T-helper 2 cell (primary cell): ENCODE data around the gene HAUS2.
"Not testable (repeated sequence)": the region's sequence is repeated elsewhere in the genome, so short reads cannot be mapped to it uniquely, and the experiment has no call there.

Experiments used
- DNase-seq, 5 experiments: peaks; one replicate each; pipeline versions ENCODE4 v3.0.0 to v3.0.0-alpha.2; 2012 to 2022
- total RNA-seq, 2 donors: gene quantifications; one replicate each; lab custom pipeline; 2026; lab: John Stamatoyannopoulos, UW

Gene HAUS2
- total RNA-seq, result 25.3 to 34.8 reads per million in 2 donors

GRCh38 chr15:42548249-42549031, at the start of gene HAUS2, which contains the start of gene LRRC57:
Gene HAUS2, plus strand, starts transcription at chr15:42548838. Its CDS starts 35 bp downstream, at chr15:42548873.
Gene LRRC57, minus strand, starts transcription at chr15:42548793. Its CDS starts 359 bp downstream, at chr15:42548434.
- peak; percentile 76 to 88 (median 84) for DNase-seq

GRCh38 chr15:42499858-42500609, 48.6 kb upstream of the HAUS2 start:
- DNase-seq, result no peak

- DNase-seq, result no peak
Measured at GRCh38 chr15:42502477-42502876, 46.2 kb upstream of the HAUS2 start.

GRCh38 chr15:42503825-42504224, 44.8 kb upstream of the HAUS2 start:
- DNase-seq, result no peak

- DNase-seq, result no peak
Measured at GRCh38 chr15:42504631-42505030, 44.0 kb upstream of the HAUS2 start.

GRCh38 chr15:42507514-42507913, 41.1 kb upstream of the HAUS2 start:
- DNase-seq, result no peak

- no peak for DNase-seq
Measured at GRCh38 chr15:42508263-42508690, 40.4 kb upstream of the HAUS2 start.

GRCh38 chr15:42510258-42511006, 38.2 kb upstream of the HAUS2 start:
- no peak for DNase-seq

- DNase-seq, result no peak
Measured at GRCh38 chr15:42511007-42511391, 37.6 kb upstream of the HAUS2 start.

- no peak for DNase-seq
Measured at GRCh38 chr15:42523331-42523730, 25.3 kb upstream of the HAUS2 start.

GRCh38 chr15:42528970-42529369, 19.7 kb upstream of the HAUS2 start:
- DNase-seq, result no peak

- no peak for DNase-seq
Measured at GRCh38 chr15:42533246-42533645, 15.4 kb upstream of the HAUS2 start.

- DNase-seq, result no peak
Measured at GRCh38 chr15:42544853-42545629, 3.6 kb upstream of the HAUS2 start.

GRCh38 chr15:42547918-42548248, 755 bp upstream of the HAUS2 start:
- DNase-seq, result peak in 1 of 5 experiments; percentile 54

GRCh38 chr15:42549032-42549491, 424 bp downstream of the HAUS2 start:
- DNase-seq, result peak in 2 of 5 experiments; percentile 6 to 59

- DNase-seq, result no peak
Measured at GRCh38 chr15:42549741-42550392, 1.2 kb downstream of the HAUS2 start.

GRCh38 chr15:42553554-42553953, 4.9 kb downstream of the HAUS2 start:
- DNase-seq, result no peak

GRCh38 chr15:42556550-42557207, 8.0 kb downstream of the HAUS2 start:
- DNase-seq, result not testable (repeated sequence)

GRCh38 chr15:42558739-42559138, 10.1 kb downstream of the HAUS2 start:
- no peak for DNase-seq

GRCh38 chr15:42575188-42576039, 26.8 kb downstream of the HAUS2 start, which contains the start of gene STARD9:
Gene STARD9, plus strand, starts transcription at chr15:42575606. Its CDS starts 110 bp downstream, at chr15:42575716.
- peak; percentile 87 to 96 (median 89) for DNase-seq
